Left lung (tissue), 10 donors: ENCODE measurements around the gene PHLDA2. TPM values are rescaled to one million over a fixed set of nuclear protein-coding genes. Genes with fewer than 3 reads are reported as not detected.
A peak's percentile ranks its signal among the peaks of the same experiment; 100 is the strongest.

Source experiments
- ATAC-seq: fragments of 200-7000 bp; cut with Tn5 transposase; one replicate; pipeline ENCODE4 v1.9.1; 2020; ENCODE audit warnings: moderate library complexity
- DNase-seq, 4 donors: peaks; one replicate each; pipeline ENCODE4 v3.0.0-alpha.2; 2013 to 2020
- H3K27ac ChIP-seq, 2 donors: fragments of 200-600 bp; sonication (generic) in 1 of 2; one replicate each; pipeline versions ENCODE4 v1.5.0 to v1.8.0; 2020 to 2021
- H3K27me3 ChIP-seq, 2 donors: fragments of 200-600 bp; sonication (generic) in 1 of 2; one replicate each; pipeline versions ENCODE4 v1.5.0 to v1.8.0; 2020 to 2021
- H3K36me3 ChIP-seq, 2 donors: fragments of 200-600 bp; sonication (generic) in 1 of 2; one replicate each; pipeline versions ENCODE4 v1.5.0 to v1.8.0; 2020 to 2021
- H3K4me1 ChIP-seq, 2 donors: fragments of 200-600 bp; one replicate each; pipeline ENCODE4 v1.8.0; 2021
- H3K4me3 ChIP-seq, 2 donors: fragments of 200-600 bp; sonication (generic) in 1 of 2; one replicate each; pipeline versions ENCODE4 v1.5.0 to v1.8.0; 2020 to 2021; ENCODE audit warnings: mild to moderate bottlenecking in 1 of 2
- H3K9me3 ChIP-seq, 2 donors: fragments of 200-600 bp; sonication (generic) in 1 of 2; one replicate each; pipeline versions ENCODE4 v1.5.0 to v1.8.0; 2020 to 2021
- CTCF ChIP-seq, 2 donors: fragments of 200-600 bp; sonication (generic) in 1 of 2; IDR thresholded peaks; one replicate each; pipeline versions ENCODE4 v1.5.0 to v1.8.0; 2021; ENCODE audit warnings: antibody characterized with exemption in 2 of 2
- intact Hi-C, 2 donors: fragments of 100-400 bp; cut with DNase I; formaldehyde crosslinking; loops; one replicate each; pipeline versions ENCODE4 v1.11.2 to v1.14.2; 2022
- polyA plus RNA-seq, 6 donors: library from polyadenylated mRNA; unstranded; fragments of 120-200 nt; gene quantifications; one replicate each; pipeline ENCODE4 v1.2.1, GENCODE V29; 2013; ENCODE audit not compliant: insufficient read length in 6 of 6
- total RNA-seq, 2 donors: library from RNA; stranded (reverse); fragmentation: NEBNext Ultra II Directional; extraction: Animal tissue kit (Norgen Biotek cat#: 25700); gene quantifications; one replicate each; pipeline ENCODE4 v1.2.1, GENCODE V29; 2021
- donor health status: DM: no; HTN: yes; CAD: no.
- donor health status: DM: no; HTN: no; CAD: no.

The PHLDA2 gene
- total and polyA plus RNA-seq, 8 donors, result 0.23 to 50.0 (median 0.98) TPM; not detected in 1

DNA sequence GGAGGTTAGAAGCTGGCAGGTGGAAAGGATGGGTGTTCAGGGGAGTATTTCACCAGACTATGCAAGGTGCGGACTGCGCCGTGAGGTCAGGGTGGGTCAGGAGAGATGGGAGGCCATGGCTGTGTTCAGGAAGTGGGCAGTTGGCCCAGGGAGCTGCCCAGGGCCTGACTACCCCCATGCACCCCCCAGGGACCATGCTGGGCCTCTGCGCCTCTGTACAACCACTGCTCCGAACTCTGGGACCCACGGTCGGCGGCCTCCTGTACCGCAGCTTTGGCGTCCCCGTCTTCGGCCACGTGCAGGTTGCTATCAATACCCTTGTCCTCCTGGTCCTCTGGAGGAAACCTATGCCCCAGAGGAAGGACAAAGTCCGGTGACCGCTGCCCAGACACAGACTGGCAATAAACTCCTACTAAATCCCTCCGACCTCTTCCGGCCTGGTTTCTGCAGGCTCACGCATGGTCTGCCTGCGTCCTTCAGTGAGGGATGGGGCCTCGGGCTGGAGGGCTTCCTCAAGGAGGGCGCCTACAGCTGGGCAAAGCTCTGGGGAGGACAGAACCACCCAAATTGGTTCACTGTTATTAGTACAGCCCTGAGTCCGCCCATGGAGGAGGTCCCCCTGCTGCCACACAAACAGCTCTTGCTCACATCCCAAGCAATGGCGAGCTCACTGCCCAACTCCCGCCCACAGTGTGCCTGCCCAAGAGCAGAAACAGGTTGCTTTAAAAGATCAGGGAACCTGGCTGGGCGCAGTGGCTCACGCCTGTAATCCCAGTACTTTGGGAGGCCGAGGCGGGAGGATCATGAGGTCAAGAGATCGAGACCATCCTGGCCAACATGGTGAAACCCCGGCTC lies 4.2 kb downstream of the PHLDA2 start:
- no peak overlapping the region for H3K27ac ChIP-seq
- ATAC-seq (no peak), DNase-seq (peak in 1 of 4 donors; percentile 72)
- no peaks in the 10 kb centered on the region for H3K9me3 ChIP-seq
- intact Hi-C loops, result no loop called here
- peaks cover 0 to 35% of the 10 kb centered on the region in 2 donors for H3K27me3 ChIP-seq
- H3K36me3 ChIP-seq, result no peaks in the 10 kb centered on the region
- no peak overlapping the region for H3K4me3 ChIP-seq
- H3K4me1 ChIP-seq, result peaks cover 0 to 32% of the 10 kb centered on the region in 2 donors
- no peak for TF ChIP-seq CTCF (IDR thresholded peaks at IDR 0.05)

GRCh38 chr11:2924381-2924780 lies 4.8 kb downstream of the PHLDA2 start:
- no peak for ATAC-seq
- H3K4me1 ChIP-seq, result peaks cover 0 to 25% of the 10 kb centered on the region in 2 donors
- intact Hi-C loops, result no loop called here
- H3K36me3 ChIP-seq, result no peaks in the 10 kb centered on the region
- H3K27me3 ChIP-seq, result peaks cover 0 to 28% of the 10 kb centered on the region in 2 donors
- H3K9me3 ChIP-seq, result no peaks in the 10 kb centered on the region
- no peak overlapping the region for H3K27ac ChIP-seq
- no peak overlapping the region for H3K4me3 ChIP-seq
- no peak for DNase-seq
- TF ChIP-seq CTCF (IDR thresholded peaks at IDR 0.05), result no peak

DNA sequence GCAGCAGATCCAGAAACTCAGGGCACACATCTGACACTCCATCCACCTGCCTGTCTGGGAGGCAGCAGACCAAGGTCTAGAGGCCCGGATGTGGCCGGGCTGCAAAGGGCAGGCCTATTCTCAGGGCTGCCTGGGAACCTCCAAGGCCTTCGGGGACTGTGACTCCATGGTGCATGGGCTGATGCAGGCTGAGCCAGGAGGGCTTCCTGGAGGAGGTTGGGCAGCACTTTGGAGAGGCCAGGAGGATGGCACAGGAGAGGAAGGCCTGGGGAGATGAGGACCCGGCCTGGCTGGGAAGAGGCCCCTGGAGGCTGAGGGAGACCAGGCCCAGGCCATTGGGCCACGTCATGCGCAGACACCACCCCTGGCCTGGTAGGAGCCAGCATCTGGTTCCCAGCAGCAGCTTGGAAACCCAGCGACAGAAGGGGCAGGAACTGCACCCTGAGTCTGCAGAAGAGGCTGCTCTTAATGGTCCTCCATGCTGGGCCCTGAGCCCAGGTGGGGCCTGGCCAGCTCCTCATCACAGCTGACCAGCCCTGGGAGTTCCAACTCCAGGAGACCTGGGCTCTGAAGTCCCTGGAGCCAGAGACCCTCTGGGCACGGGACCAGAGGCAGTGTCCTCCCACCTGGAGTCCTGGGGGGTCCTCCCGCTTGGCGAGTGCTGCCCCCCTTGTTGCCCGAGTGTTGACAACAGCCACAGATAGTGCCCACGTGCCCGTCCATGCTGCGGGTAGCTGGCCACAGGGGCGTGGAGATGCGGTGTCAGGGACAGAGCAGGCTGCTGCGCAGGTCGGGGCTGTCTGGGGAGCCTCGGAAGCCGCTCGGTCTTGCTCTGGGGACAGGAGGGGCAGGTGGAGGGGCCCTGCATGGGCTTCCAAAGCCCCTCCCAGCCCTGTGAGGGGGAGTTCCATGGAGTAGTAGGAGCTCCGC lies 5.5 kb downstream of the PHLDA2 start:
- intact Hi-C loops, result no loop called here
- peak in 1 of 4 donors; percentile 76 for DNase-seq
- no peak overlapping the region for H3K27ac ChIP-seq
- peak; percentile 80 for ATAC-seq
- H3K9me3 ChIP-seq, result no peaks in the 10 kb centered on the region
- H3K4me1 ChIP-seq, result peaks cover 0 to 18% of the 10 kb centered on the region in 2 donors
- H3K27me3 ChIP-seq, result peaks cover 0 to 21% of the 10 kb centered on the region in 2 donors
- TF ChIP-seq CTCF (IDR thresholded peaks at IDR 0.05), result no peak
- H3K4me3 ChIP-seq, result no peak overlapping the region
- H3K36me3 ChIP-seq, result no peaks in the 10 kb centered on the region

DNA sequence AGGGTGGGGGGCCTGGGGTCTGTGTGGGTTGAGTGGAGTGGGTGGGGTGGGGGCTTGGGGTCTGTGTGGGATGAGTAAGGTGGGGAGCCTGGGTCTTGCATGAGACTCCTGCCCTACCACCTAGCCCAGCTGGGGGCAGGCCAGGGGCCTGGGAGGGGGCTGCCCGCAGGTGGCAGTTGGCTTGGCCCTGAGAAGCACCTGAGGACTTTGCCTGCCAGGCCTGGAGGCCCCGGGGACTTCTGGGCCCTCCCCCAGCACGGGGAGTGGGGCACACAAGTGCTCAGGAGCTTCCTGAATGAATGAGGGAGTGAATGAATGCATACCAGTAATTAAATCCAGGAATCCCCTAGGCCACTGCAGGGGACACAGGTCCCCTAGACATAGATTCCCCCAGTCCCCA lies 6.6 kb downstream of the PHLDA2 start:
- no peak for TF ChIP-seq CTCF (IDR thresholded peaks at IDR 0.05)
- peak in 1 of 4 donors; percentile 59 for DNase-seq
- H3K9me3 ChIP-seq, result no peaks in the 10 kb centered on the region
- no peak overlapping the region for H3K4me3 ChIP-seq
- peaks cover 0 to 11% of the 10 kb centered on the region in 2 donors for H3K27me3 ChIP-seq
- H3K36me3 ChIP-seq, result no peaks in the 10 kb centered on the region
- H3K4me1 ChIP-seq, result peaks cover 0 to 8% of the 10 kb centered on the region in 2 donors
- intact Hi-C loops, result no loop called here
- no peak overlapping the region for H3K27ac ChIP-seq
- no peak for ATAC-seq
